GM10847 (cell line): ENCODE measurements around the gene BFSP2.

ENCODE experiments used
- POLR2A ChIP-seq: IDR thresholded peaks from 2 replicates; pipeline ENCODE4 v1.6.1; 2011; ENCODE audit not compliant: insufficient read length; ENCODE audit errors: extremely low read depth

BFSP2 gene

GRCh38 chr3:133457025-133457424 lies 57.2 kb downstream of the BFSP2 start:
- no peak for TF ChIP-seq POLR2A

DNA sequence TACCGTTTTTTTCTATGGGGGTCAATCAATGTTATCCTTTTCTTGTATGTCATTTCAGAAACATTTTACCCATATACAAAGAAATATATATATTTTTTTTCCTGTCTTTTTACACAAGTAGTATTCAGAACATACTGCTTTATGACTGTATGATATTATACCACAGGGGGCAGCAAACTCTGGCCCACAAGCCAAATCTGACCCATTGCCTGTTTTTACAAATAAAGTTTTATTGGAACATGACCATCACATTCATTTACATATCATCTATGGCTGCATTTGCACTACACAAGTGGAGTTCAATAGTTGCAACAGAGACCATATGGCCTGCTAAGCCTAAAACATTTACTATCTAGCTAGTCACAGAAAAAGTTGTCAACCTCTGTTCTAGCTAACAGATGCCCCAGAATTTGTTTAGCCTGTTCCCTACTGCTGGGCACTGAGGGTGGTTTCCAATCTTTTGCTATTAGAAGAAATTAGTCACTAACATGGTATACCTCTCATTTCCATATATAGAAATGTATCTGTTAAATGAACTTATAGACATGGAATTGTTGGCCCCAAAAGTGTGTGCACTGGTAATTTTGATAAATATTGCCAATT lies 57.7 kb downstream of the BFSP2 start:
- no peak for TF ChIP-seq POLR2A

DNA sequence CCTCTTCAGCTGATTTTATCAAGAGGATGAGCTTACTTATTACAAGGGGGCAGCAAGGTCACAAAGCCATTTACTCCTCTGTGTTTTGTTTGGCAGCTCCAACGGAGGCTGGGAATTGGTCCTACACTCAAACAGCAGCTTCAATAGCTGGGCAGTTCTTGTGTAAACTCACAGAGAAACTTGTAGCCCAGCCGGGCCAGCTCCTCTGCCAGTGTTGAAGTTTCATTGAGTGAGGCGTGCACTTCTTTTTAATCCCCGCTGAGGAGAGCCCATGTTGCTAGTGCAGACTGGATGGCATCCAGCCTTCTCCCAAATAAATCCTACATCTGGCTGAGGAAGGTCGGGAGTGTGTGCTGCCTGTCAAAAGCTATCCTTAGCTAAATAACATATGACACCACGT lies 59.5 kb downstream of the BFSP2 start:
- TF ChIP-seq POLR2A: no peak

- TF ChIP-seq POLR2A: no peak
Observed at GRCh38 chr3:133460809-133461208, 61.0 kb downstream of the BFSP2 start.

DNA sequence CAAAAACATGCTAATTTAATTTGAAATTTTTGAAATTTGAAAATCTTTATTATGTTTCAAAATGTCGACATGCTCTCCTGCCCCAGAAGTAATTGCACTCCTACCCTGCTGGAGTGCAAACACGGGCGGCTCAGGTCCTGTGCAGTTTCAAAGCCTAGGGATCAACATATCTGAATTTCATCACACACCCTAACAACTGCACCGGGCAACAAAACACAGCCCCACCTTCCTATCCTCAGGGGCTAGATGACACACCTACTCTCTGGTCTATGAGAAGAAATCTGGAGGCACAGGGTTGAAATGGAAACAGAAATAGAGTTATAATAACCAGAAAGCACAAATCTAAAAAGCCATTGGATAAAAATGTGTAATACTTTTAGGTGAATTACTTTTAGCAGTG lies 61.4 kb downstream of the BFSP2 start:
- no peak for TF ChIP-seq POLR2A

DNA sequence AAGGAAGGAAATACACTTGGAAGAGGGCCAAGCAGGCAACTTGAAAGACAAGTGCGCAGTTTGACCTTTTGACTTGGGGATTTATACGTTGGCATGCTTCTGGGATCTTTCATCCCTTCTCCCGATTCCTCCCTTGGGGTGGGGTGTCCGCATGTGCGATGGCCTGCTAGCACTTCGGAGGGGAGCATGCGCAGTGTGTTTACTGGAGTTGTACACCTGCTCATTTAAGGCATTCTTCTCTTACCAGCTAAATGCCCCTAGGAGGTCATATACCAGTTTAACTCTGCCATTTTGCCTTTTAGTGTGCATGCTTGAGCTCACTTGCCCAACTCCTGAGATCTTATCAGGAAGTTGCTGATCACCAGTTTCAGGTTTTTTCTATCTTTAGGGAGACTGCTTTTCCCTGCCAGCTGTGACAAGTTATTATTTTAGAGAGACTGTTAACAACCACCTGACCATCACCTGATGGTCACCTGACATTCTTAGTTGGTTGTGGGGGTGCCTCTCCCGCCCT lies 63.5 kb downstream of the BFSP2 start:
- no peak for TF ChIP-seq POLR2A

- TF ChIP-seq POLR2A: no peak
Observed at GRCh38 chr3:133464573-133464972, 64.7 kb downstream of the BFSP2 start.

GRCh38 chr3:133466531-133467386 lies 66.9 kb downstream of the BFSP2 start:
- TF ChIP-seq POLR2A: peak; percentile 17

DNA sequence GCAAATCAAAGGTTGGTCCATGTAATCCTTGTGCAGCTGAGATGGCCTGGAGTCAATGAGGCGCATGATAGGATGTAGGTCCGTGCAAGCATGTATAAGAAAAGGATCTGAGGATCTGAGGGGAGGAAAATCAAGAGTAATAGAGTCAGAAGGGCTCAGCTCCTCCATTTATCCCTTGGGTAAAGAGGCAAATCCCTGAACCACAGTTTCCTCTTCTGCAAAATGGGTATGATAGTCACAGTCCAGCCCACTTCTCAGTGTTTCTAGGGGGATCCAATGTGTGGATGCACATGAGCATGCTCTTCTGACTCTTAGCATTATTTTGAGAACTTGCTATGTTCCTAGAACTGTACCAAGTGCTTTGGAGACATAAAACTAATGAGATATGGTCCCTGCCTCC lies 67.9 kb downstream of the BFSP2 start:
- no peak for TF ChIP-seq POLR2A

GRCh38 chr3:133468251-133468721 lies 68.4 kb downstream of the BFSP2 start:
- TF ChIP-seq POLR2A: no peak

DNA sequence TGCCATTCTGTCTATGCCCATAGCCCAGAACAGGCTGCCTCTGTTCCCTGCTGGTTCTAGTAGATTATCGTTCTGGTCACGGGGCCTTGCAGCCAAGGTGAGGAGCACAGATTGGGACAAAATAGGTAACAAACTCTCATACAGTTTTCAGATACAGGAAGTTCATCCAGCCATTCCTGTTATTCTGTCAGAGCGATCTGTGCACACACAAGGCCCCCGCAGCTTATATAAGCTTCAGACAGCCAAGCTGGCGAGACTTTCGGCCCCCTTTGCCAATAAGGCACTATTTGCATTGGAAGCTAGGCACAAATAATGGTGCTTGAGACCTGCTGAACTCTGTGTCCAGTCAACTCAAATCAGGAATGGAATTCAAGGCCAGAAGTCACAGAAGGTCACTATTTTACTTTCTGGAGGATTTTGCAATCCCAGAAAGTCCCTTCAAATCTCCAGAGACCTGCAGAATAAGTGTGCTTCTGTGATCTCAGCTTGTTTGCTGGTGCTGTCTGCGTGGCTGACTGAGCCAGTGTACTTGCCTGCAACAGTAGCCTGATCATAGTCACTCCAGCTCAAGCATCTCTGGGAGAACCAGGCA lies 69.4 kb downstream of the BFSP2 start:
- TF ChIP-seq POLR2A: no peak

GRCh38 chr3:133472242-133472641 lies 72.4 kb downstream of the BFSP2 start:
- no peak for TF ChIP-seq POLR2A

DNA sequence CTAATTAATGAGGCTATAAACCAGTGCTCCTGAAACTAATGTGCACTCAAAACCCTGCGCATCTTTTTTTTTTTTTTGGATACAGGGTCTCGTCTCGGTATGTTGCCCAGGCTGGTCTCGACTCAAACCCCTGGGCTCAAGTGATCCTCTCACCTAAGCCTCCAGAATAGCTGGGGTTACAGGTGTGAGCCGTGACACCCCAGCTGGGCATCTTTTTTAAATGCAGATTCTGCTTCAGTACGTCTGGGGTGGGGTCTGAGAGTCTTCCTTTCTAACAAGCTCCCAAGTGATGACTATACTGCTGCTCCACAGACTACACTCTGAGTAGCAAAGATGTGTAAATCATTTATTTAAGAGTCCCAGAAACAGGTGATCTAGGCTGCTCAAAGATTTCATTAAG lies 73.0 kb downstream of the BFSP2 start:
- no peak for TF ChIP-seq POLR2A

DNA sequence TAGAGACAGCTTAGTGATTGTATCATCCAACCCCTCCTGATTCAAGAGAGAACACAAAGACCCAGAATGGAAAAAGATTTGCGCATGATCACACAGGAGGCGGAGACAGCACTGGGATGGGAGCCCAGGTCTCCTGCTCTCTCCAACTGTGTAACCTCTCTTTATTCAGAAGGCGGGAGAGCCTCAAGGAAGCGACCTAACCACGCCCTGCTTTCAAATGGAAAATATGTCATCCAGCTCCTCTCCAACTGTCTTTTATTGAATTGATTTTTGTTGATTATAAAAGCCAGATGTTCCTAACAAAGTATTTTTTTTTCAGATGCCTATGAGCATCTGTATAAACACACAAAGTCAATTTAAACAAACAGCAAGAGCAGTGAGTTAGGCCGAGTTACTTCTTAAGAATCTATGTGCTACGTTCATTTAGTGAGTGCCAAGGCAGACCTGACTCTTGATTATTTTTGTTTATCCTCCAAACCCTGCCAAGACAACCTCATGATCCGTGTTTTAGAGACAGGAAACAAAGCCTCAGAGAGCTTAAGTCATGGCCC lies 74.5 kb downstream of the BFSP2 start:
- TF ChIP-seq POLR2A: no peak

DNA sequence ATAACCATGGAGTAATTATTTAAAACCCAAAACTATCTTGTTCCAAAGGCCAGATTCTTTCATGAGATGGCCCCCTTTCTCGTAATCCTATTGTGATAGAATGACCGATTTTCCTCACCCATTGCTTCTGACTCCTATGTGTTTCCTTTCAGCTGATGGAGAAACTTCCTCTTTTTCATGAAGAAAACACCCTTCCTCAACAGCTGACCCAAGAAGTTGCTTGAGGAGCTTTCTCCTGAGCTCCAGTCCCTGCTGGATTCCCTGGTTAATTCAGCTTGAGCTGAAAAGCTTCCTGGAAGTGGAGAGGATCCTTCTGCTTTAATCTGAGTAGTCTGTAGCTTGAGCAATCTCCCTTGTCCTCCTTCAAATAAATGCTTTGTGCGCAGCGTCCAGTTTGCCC lies 75.0 kb downstream of the BFSP2 start:
- no peak for TF ChIP-seq POLR2A
